HL-60 (cell line): ENCODE measurements around the gene CCDC74B.
"Not testable (repeated sequence)": the region's sequence is repeated elsewhere in the genome, so short reads cannot be mapped to it uniquely, and the experiment has no call there.

Source experiments
- DNase-seq, 2 experiments: peaks; one replicate each; pipeline ENCODE4 v3.0.0-alpha.2; 2010 to 2020; ENCODE audit warnings: low read depth in 1 of 2, low spot score in 1 of 2
- H3K27ac ChIP-seq: fragments of 250-450 bp; sonication (Bioruptor Pico); replicated peaks from 2 replicates; pipeline ENCODE4 v1.5.1; 2020; ENCODE audit warnings: mild to moderate bottlenecking, moderate library complexity
- H3K27me3 ChIP-seq: fragments of 250-450 bp; sonication (Bioruptor Pico); 2 replicates; pipeline ENCODE4 v1.5.1; 2021; ENCODE audit warnings: mild to moderate bottlenecking, moderate library complexity; ENCODE audit not compliant: insufficient read depth, poor library complexity, severe bottlenecking
- H3K4me3 ChIP-seq: replicated peaks from 2 replicates; pipeline ENCODE4 v1.5.1; 2011; ENCODE audit warnings: mild to moderate bottlenecking, control low read depth, low read length; ENCODE audit not compliant: insufficient read depth
- GABPA ChIP-seq: IDR thresholded peaks from 2 replicates; pipeline ENCODE4 v1.6.1; 2012; ENCODE audit warnings: low read depth
- POLR2AphosphoS5 ChIP-seq: IDR thresholded peaks from 2 replicates; pipeline ENCODE4 v1.6.1; 2012; ENCODE audit warnings: low read depth
- SPI1 ChIP-seq: IDR thresholded peaks from 2 replicates; pipeline ENCODE4 v1.6.1; 2012; ENCODE audit warnings: low read depth, mild to moderate bottlenecking, borderline replicate concordance
- TF ChIP-seq, protein P1 (sequence below): IDR thresholded peaks from one replicate; pipeline ENCODE4 v1.5.1; 2011; ENCODE audit warnings: low read length, control low read depth, inconsistent platforms; ENCODE audit not compliant: insufficient read depth
- TF ChIP-seq, protein P2 (sequence below): IDR thresholded peaks from 2 replicates; pipeline ENCODE4 v1.6.1; 2012; ENCODE audit warnings: low read depth; ENCODE audit not compliant: insufficient replicate concordance

Gene CCDC74B

DNA sequence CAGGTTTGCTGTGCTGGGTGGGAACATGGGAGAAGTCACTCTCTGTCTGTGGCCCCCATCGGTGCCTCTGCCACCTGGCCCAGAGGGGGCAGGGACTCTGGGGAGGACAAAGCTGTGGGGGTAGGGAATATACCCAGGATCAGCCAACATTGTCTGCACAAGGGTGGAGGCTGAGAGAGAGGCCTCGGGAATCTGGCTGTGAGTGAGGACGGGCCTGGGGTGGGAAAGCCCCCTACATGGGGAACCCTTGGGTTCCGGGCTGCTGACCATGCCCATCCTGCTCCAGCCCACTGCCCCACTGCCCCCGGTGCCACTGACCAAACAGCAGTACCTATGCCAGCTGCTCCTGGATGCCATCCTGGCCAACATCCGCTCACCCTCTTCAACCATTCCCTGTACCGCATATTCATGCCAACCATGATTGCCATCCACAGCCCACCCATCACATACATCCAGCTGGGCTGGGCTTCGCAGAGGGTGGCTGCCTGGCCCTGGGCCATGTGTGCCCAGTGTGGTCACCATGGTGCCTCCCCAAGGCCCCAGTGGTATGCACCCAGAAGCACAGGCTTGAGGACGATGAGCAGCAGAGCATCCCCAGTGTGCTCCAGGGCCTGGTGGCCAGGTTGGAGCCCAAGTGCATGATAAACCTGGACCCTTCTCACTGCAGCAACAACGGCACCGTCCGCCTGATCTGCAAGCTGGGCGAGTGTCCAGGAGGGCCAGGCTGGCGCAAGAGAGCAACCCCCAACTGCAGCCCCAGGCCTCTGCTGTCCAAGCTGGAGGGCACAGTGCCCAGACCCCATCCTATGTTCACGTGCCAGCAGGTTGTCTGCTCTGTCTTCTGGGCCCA, 9.0 kb downstream of the CCDC74B start:
- Histone ChIP-seq H3K4me3 (no peak overlapping the region), H3K27ac (no peak overlapping the region), H3K27me3 (no peaks in the 10 kb centered on the region)
- TF ChIP-seq, protein P1, sequence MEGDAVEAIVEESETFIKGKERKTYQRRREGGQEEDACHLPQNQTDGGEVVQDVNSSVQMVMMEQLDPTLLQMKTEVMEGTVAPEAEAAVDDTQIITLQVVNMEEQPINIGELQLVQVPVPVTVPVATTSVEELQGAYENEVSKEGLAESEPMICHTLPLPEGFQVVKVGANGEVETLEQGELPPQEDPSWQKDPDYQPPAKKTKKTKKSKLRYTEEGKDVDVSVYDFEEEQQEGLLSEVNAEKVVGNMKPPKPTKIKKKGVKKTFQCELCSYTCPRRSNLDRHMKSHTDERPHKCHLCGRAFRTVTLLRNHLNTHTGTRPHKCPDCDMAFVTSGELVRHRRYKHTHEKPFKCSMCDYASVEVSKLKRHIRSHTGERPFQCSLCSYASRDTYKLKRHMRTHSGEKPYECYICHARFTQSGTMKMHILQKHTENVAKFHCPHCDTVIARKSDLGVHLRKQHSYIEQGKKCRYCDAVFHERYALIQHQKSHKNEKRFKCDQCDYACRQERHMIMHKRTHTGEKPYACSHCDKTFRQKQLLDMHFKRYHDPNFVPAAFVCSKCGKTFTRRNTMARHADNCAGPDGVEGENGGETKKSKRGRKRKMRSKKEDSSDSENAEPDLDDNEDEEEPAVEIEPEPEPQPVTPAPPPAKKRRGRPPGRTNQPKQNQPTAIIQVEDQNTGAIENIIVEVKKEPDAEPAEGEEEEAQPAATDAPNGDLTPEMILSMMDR: no peak
- TF ChIP-seq POLR2AphosphoS5 (no peak), SPI1 (no peak), GABPA (no peak)
- TF ChIP-seq, protein P2, sequence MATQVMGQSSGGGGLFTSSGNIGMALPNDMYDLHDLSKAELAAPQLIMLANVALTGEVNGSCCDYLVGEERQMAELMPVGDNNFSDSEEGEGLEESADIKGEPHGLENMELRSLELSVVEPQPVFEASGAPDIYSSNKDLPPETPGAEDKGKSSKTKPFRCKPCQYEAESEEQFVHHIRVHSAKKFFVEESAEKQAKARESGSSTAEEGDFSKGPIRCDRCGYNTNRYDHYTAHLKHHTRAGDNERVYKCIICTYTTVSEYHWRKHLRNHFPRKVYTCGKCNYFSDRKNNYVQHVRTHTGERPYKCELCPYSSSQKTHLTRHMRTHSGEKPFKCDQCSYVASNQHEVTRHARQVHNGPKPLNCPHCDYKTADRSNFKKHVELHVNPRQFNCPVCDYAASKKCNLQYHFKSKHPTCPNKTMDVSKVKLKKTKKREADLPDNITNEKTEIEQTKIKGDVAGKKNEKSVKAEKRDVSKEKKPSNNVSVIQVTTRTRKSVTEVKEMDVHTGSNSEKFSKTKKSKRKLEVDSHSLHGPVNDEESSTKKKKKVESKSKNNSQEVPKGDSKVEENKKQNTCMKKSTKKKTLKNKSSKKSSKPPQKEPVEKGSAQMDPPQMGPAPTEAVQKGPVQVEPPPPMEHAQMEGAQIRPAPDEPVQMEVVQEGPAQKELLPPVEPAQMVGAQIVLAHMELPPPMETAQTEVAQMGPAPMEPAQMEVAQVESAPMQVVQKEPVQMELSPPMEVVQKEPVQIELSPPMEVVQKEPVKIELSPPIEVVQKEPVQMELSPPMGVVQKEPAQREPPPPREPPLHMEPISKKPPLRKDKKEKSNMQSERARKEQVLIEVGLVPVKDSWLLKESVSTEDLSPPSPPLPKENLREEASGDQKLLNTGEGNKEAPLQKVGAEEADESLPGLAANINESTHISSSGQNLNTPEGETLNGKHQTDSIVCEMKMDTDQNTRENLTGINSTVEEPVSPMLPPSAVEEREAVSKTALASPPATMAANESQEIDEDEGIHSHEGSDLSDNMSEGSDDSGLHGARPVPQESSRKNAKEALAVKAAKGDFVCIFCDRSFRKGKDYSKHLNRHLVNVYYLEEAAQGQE: no peak
- DNase-seq: no peak

DNA sequence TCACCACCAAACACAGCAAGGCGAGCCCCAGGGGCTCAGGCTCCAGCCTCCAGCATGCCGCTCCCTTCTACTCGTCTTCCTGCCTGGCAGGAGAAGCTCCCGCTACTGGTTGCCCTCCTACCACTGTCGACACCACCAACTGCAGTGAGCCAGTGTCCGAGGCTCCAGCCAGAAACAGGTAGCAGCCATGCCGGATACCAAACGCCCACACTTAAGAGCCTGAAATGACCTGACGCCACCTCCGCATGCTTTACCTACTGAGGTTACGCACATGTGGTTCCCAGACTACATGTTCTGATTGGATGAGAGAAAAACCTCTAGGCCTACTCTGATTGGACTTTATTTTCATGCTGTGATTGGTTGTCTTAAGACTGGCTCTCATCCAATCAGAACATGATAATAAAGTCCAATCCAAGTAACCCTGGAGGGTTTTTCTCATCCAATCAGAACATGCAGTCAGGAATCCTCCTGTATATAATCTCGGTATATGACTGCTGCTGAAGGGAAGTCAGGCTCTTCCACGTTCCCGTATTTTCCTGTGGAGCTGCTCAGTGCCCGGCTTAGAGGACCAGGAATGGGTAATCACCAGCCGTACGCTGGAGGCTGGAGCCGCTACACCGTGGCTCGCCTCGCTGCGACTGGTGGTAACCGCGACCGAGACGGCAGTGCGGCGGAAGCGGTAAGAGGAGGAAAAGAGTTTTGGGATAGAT, 15.6 kb downstream of the CCDC74B start, which contains the start of gene POTEF:
TSS of gene POTEF (minus strand) at position 103 of the 710 bp plus-strand sequence. CDS start 8,707 bp downstream, outside the sequence.
- not testable (repeated sequence) for DNase-seq, H3K27me3 ChIP-seq, H3K27ac ChIP-seq, H3K4me3 ChIP-seq

DNA sequence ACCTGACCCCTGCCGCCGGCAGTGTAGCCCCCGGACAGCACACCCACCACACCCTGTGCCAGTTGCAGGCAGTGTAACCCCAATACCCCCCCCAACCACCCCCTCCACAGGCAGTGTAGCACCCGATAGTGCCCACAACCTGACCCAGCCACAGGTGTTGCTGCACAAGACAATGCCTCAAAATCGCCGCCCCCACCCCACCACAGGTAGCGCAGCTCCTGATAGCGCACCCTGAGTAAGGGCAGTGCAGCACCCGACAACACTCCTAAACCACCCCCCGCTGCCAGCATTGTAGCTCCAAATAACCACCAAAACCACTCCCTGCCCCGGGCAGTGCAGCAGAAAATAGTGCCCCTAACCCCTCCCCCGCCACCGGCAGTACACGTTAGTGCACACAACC, 16.4 kb downstream of the CCDC74B start:
- DNase-seq, H3K27me3 ChIP-seq, H3K27ac ChIP-seq, H3K4me3 ChIP-seq: not testable (repeated sequence)

DNA sequence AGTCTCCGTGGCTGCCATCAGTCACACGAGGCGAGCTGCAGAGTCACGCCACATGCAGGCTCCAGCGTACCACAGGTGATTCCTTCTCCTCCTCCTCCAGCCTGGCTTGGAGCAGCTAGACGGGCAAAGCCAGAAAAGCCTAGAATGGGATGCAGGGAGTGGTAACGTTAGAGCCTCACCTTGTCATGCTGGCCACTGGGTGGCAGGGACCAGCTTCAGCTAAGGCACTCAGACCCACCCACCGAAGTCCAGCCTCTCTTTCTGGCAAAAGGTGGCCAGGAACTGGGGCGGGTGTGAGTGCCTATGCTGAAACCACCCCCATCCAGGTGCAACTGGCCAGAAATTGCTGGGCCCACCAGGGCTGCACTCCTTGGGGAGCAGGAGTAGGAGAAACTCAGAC, 17.2 kb downstream of the CCDC74B start:
- not testable (repeated sequence) for H3K27ac ChIP-seq, H3K27me3 ChIP-seq, DNase-seq, H3K4me3 ChIP-seq

DNA sequence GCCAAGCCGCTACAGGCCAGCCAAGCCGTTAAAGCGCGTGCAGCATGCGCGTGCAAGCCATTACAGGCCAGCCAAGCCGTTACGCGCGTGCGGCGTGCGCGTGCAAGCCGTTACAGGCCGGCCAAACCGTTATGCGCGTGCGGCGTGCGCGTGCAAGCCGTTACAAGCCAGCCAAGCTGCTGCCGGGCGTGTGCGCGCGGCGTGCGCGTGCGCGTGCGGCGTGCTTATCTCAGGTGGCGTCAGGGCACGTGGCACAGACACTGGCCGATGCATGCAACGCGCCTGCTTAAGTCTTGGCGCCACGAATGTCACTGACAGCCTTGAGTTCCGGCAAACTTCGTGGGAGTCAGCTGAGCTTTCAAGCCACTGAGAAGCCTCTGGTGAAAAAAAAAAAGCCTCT, 24.0 kb downstream of the CCDC74B start:
- not testable (repeated sequence) for DNase-seq, H3K4me3 ChIP-seq, H3K27me3 ChIP-seq, H3K27ac ChIP-seq

DNA sequence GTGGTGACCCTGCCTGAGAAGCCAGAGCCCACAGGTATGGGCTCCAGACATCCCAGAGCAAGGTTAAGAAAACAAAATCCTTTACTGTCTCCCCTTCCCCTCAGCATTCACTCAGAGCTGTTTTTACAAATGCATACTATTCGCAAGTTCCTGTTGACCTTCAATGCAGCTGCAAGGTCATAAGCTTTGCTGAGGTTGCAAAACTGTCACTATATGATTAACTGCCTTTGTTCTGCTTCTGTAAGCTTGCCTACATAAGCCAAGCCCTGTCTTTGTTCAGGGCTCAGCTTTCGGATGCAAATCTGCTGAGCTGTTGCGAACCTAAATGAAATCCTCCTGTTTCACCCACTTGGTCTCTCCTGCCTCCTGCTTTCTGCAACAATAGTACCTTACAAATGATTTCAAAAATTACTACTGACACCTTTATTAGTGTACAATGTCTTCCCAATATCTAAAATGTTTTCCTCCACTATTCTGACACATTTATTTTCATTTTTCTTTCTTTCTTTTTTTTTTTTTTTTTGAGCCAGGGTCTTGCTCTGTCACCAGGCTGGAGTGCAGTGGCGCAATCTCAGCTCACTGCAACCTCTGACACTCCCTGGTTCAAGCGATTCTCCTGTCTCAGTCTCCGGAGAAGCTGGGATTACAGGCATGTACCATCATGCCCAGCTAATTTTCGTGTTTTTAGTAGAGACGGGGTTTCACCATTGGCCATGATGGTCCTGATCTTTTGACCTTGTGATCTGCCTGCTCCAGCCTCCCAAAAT, 42.1 kb downstream of the CCDC74B start:
- DNase-seq, H3K27me3 ChIP-seq, H3K27ac ChIP-seq, H3K4me3 ChIP-seq: not testable (repeated sequence)
